Adipose tissue (tissue), 3 donors: ENCODE data around the gene WIPI1. TPM values are rescaled to one million over a fixed set of nuclear protein-coding genes. Genes with fewer than 3 reads are reported as not detected.
"Not testable (repeated sequence)": the region's sequence is repeated elsewhere in the genome, so short reads cannot be mapped to it uniquely, and the experiment has no call there.

Source experiments
- H3K27ac ChIP-seq: one replicate; pipeline ENCODE4 v1.5.1; 2013; ENCODE audit warnings: low read depth, low read length
- WGBS, 3 donors: extraction: QIAGEN DNeasy Blood & Tissue Kit; methylation state at CpG; one replicate each; pipeline ENCODE4 v1.1.7; 2013; 5-methylcytosine and 5-hydroxymethylcytosine counted together
- polyA plus RNA-seq, 3 donors: library from polyadenylated mRNA; stranded (reverse); fragments of 200-250 nt; gene quantifications; one replicate each; pipeline ENCODE4 v1.2.3, GENCODE V29; 2013
- donor health status: healthy with polysubstance abuse.
- donor health status: Bipolar disorder and iron deficiency.
- donor health status: healthy.

WIPI1 gene
- polyA plus RNA-seq, 3 donors = 27.7 to 37.7 (median 37.1) TPM

- H3K27ac ChIP-seq = no peak overlapping the region
- WGBS, 3 donors = 68 to 87% (median 75%) methylated on average over 15 of the region's 15 CpGs
Observed at GRCh38 chr17:68381076-68381900, 76.0 kb downstream of the WIPI1 start.

GRCh38 chr17:68379692-68380677 is 77.3 kb downstream of the WIPI1 start:
- H3K27ac ChIP-seq = no peak overlapping the region
- 64 to 94% (median 92%) methylated on average over 11 of the region's 11 CpGs for WGBS, 3 donors

DNA sequence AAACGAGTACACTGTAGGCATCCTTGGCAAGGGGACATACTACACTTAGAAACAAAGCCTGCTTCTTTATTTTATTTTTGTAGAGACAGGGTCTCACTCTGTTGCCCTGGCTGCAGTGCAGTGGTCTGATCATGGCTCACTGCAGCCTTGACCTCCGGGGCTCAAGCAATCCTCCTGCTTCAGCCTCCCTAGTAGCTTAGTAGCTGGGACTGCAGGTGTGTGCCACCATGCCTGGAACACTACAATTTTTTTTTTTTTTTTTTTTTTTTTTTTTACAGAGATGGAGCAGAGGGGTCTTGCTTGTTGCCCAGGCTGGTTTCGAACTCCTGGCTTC is 78.2 kb downstream of the WIPI1 start:
- WGBS, 3 donors = 65 to 80% (median 80%) methylated on average over 3 of the region's 3 CpGs

DNA sequence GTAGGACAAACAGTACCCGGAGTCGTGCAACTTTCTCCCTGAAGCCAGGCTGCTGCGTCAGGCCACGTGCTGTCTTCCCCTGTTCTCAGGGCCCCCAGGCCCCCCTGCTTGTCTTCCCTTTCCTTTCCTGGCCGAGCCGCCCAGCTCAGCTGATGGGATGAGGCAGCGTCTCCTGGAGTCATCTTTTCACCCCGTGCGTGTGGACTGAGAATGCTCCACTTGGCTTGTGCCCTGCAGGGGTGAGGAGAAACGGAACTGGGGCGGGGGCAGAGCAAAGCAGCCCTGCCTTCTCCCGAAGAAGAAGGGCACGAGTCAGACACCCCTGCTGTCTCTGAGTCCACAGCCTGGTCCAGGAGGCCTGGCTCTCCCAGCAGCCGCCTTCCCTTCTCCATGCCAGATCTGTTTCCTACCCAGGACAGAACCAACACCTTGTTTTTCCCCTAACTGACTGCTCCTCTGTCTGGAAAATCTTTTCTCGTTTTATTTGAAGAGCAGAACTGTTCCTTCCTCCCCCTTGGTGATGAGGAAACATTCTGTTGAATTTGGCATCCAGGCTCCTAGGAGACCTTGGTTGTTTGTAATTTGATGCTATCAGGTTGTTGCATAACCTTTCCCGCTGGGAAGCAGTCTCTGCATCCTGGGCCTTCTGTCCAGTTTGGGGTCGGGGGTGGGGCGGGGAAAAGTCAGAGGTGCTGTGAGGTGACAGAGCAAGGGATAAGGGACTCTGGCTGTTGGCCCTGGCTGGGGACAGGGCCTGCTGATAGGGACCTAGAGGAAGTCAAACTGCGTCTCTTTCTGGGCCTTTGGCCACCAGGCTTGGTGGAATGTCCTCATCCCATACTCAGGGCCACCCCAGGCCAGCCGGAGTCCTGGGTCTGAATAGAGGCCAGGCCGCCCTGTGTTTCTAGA is 78.8 kb downstream of the WIPI1 start:
- peak overlapping the region; percentile 96 for H3K27ac ChIP-seq
- 17 to 23% (median 19%) methylated on average over 21 of the region's 21 CpGs for WGBS, 3 donors

More for the DNA sequence above, 78.2 kb downstream of the WIPI1 start:
- peak overlapping the region; percentile 82 for H3K27ac ChIP-seq

GRCh38 chr17:68377771-68378267 is 79.5 kb downstream of the WIPI1 start:
- peak overlapping the region; percentile 96 for H3K27ac ChIP-seq
- 34 to 56% (median 35%) methylated on average over 8 of the region's 8 CpGs for WGBS, 3 donors

DNA sequence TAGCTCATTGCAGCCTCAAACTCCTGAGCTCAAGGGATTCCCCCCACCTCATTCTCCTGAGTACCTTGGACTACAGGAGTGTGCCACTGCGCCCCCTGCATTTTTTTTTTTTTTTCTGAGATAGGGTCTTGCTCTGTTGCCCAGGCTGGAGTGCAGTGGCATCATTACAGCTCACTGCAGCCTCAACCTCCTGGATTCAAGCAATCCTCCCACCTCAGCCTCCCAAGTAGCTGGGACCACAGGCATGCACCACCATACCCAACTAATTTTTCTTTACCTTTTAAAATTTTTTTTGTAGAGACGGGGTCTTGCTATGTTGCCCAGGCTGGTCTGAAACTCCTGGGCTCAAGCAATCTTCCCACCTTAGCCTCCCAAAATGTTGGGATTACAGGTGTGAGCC is 81.1 kb downstream of the WIPI1 start:
- 75 to 97% (median 93%) methylated on average over 2 of the region's 2 CpGs for WGBS, 3 donors
- not testable (repeated sequence) for H3K27ac ChIP-seq

GRCh38 chr17:68375566-68375965 is 81.7 kb downstream of the WIPI1 start:
- WGBS, 3 donors = 96 to 97% (median 96%) methylated on average over 8 of the region's 8 CpGs
- H3K27ac ChIP-seq = no peak overlapping the region

Other genes starting within 250 kb of the WIPI1 start
- gene AMZ2, start 209.5 kb downstream of the WIPI1 start, polyA plus RNA-seq = 10 to 100 TPM; 24.2 to 78.4 (median 51.0) TPM
- gene SLC16A6, start 166.4 kb downstream of the WIPI1 start, polyA plus RNA-seq = 1 to 10 TPM in 1 of 3 donors, under 1 TPM in 2; 0.18 to 1.1 (median 0.56) TPM
- gene ARSG, start 166.0 kb downstream of the WIPI1 start, polyA plus RNA-seq = 1 to 10 TPM; 1.0 to 2.3 (median 1.3) TPM
- gene PRKAR1A, start 54.9 kb upstream of the WIPI1 start, polyA plus RNA-seq = 100 to 1,000 TPM in 2 of 3 donors, 10 to 100 TPM in 1; 35.2 to 157 (median 152) TPM
- 10 to 100 TPM in 2 of 3 donors, 1 to 10 TPM in 1; 2.1 to 24.1 (median 21.7) TPM for gene FAM20A, start 143.9 kb upstream of the WIPI1 start, polyA plus RNA-seq